Measurements from ENCODE around the gene KDM7A.
A peak's percentile ranks its signal among the peaks of the same experiment; 100 is the strongest.

The KDM7A gene

DNA sequence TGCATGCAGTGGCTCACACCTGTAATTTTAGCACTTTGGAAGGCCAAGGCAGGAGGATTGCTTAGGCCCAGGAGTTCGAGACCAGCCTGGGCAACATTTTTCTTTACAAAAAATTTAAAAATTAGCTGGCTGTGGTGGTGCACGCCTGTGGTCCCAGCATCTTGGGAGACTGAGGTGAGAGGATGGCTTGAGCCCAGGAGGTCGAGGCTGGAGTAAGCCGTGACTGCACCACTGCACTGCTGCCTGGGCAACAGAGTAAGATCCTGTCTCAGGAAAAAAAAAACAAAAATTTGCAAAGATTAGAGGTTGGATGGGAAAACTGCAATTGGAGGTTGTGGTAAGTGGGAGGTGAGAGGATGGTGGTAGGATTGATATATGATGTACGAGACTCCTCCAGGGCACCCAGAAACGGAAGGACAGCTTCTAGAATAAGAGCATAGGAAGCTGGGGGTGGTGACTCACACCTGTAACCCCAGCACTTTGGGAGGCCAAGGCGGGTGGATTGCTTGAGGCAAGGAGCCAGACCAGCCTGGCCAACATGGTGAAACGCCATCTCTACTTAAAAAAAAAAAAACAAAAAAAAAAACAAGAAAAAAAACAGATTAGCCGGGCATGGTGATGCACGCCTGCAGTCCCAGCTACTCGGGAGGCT is 94.9 kb downstream of the KDM7A start:
- no peak for DNase-seq

DNA sequence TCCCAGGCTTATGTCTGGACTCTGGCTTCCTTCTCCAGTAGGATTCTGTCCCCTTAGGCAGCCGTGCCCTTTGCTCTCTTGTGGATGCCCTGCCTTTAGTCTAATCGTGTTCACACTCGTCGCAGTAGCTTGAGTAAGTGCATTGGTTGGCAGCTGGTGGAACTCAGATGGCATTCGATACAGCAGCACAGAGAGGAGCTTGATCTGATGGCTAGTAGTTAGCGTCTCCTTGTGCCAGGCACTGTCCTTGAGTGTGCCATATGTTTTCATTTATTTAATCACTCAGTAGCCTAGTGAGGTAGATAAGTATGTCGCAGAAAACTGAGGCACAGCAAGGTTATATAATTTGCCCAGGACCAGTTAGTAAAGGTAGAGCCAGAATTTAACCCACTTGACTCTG is 95.9 kb downstream of the KDM7A start:
- DNase-seq = no peak

DNA sequence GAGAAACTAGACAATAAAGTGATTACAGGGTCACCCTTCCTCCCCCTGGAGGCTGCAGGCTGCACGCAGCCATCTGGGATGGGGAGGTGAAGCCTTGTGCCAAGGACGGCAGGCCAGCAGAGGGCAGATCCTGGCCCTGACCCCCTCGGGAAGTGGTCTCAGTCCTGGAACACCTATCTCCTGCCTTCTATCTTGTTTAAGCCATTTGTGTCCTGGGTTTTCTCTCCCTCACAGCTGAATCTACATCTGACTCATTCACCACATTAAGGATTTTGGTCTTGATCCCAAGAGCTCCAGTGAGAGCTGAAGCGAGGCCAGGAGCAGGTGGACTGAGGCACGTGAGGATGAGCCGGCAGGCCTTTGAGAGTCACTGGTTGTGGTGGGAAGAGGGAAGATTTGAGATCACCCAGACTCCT is 97.7 kb downstream of the KDM7A start:
- no peak for DNase-seq

GRCh38 chr7:140078392-140078791 is 98.4 kb downstream of the KDM7A start:
- no peak for DNase-seq

- DNase-seq = no peak
Measured at GRCh38 chr7:140074780-140075179, 102.0 kb downstream of the KDM7A start.

GRCh38 chr7:140070546-140070945 is 106.2 kb downstream of the KDM7A start:
- no peak for DNase-seq

DNA sequence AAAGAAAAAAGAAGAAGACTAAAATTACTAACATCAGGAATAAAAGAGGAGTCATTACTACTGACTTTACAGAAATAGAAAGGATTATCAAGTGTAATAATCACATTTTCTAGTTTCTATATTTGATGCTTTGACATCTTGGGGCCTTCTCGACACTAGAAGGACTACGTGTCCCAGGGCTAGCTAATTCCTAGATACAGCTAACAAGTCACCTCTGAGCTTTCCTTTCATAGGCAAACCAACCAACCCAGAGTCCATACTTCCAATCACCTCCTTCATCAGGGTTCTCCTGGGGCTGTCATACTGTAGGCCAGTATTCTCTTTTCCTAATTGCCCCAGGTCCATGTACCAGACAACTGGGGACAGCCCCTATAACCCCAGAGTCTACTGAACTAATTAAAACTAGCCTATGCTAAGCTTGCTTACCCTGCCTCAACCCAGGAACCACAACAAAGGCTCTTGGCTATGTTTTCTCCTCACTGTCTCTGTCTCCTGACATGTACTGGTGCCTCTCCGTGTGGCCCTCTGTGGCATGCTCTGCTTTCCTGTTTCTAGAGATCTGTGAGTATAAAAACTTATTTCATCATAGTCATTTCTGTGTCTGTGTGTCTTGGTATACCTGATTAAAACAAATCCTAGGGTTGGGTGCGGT is 107.4 kb downstream of the KDM7A start:
- no peak for DNase-seq

GRCh38 chr7:140068033-140068432 is 108.8 kb downstream of the KDM7A start:
- no peak for DNase-seq

- DNase-seq = no peak
Measured at GRCh38 chr7:140067052-140067451, 109.7 kb downstream of the KDM7A start.

- DNase-seq = peak; percentile 83 to 87
Measured at GRCh38 chr7:140062528-140063299, 114.1 kb downstream of the KDM7A start, which contains the start of gene PARP12. Gene PARP12, minus strand, starts transcription at chr7:140062951. Its CDS starts 104 bp downstream, at chr7:140062847.

DNA sequence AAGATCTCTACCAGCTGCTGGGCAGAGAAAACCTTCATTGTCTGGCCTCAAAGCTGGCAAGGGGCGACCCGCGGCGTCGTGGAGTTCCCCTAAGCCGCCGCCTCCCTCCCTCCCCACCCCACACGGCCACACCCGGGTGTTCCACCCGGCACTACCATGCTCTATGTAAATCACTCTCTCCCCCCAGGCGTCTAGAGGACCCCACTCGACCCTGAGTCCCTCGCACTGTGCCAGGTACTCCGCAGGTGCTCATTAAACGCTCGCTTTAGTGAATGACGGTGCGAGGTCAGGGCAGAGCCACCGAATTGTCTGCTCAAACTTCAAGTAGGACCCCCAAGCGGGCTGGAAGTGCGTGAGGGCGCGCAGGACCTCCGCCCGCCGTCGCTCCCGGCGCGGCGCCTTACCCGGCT is 114.7 kb downstream of the KDM7A start:
- peak; percentile 35 to 38 for DNase-seq

DNA sequence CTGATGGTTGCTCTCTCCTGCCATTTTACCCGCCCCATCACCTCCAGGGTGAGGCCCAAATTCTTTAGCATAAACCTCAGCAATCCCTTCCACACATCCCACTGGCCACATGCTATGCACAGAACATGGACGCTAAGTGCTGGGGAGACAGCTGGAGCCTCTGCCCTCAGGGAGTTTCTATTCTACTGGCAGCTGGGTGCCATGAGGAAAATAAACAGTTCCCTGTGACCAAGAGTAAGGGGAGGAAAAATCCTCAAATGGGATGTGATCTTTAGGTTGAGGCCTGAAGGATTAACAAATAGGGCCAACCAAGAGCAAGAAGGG is 115.2 kb downstream of the KDM7A start:
- no peak for DNase-seq

DNA sequence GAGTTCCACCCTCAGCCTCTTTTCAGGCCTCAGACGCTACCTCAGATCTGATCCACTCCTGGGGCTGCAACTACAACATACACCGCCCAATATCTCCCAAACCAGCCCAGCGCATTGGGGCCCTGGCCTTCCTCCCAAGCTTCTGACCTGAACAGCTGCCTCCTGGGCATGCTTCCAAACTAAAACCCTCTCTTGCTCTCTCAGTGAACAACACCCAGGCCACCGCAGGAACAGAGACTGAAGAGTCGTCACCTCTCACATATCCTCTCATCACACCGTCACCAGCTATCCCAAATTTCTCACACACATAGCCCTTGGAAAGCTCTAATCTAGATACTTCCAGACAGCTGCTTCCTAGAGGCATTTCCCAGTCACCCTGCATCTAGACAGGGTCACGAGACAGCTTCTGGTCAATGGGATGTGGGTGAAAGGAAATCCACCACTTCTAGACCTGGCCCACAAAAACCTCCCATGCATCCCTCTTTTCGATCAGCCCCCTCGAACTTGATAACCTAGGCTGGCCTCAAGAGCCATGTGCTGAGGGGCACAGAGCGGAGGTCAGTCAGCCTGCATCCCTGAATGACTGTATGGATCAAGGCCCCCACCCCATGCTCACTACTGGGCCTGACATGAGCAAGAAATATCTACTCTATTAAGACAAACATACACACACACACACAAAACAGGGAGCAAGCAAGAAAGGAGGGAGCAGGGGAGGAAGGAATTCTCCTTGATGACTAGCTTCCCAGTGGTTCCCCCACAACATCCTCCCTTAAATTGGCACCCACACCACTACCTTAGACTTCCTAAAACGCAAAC is 115.8 kb downstream of the KDM7A start:
- DNase-seq = no peak

DNA sequence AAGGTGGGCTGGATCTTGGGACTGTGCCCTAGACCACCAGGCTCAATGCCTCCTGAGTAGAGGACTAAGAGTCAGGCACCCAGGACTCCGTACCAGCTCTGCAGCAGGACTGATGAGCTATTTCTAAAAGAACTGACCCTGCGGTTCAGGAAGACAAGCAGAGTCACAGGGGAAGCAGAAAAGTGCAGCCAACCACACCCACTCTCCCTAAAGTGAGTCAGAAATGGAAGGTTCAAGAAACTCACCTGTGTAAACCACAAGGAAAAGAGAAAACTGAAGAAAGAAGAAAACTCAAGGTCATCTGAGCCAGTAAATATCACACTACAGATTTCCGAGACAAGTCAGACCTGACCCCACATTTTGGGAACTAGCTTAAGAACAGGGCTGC is 116.5 kb downstream of the KDM7A start:
- DNase-seq = no peak

DNA sequence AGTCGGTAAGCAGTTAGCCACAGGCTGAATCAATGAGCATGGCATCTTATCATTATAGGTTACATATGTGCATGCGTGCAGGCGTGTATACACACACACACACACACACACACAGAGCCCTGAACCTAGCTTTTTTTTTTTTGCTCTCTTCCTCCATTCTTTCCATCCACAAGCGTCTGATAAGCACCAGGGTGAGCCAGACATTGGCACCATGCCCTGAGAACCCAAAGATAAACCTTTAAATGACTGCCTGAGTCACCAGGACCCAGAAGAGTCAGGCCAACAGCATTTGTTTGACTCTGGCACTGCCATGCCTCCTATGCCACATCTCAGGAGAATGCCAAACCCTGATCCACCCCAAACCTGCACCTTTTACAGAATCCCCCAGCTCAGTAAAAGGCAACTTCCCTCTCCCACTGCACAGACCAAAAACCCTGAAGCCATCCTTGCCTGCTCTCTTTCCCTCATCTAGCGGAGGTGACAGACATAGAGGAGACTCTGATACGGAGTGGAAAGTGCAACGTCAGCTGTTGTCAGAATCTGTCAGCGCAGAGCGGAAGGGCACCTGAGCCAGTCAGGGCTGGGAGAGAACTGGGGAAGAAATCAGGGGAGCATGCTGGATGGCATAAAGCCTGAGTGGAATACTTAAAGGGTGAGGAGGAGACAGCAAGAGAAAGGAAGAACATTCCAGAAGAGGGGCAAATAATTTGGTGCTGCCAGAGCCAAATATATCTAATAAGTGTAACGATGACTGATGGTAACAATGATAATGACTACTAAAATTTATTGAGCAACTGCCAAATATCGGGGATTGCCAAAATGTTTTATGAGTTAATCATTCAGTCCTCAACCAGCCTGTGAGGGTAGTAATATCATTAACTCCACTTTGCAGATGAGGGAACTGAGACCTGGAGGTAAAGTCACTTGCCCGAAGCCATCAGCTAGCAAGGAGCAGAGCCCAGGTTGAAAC is 117.2 kb downstream of the KDM7A start:
- peak; percentile 47 to 63 for DNase-seq

DNA sequence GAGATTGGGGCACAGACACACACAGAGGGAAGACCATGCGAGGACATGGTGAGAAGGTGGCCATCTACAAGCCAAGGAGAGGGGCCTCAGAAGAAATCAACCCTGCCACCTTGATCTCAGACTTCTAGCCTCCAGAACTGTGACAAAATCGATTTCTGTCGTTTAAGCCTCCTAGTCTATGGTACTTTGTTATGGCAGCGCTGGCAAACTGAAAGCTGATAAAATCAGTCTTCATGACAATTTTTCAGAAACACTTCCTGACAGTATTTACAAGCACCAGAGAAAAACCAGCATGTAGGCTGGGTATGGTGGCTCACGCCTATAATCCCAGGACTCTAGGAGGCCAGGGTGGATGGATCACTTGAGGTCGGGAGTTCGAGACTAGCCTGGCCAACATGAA is 118.3 kb downstream of the KDM7A start:
- DNase-seq = no peak

DNA sequence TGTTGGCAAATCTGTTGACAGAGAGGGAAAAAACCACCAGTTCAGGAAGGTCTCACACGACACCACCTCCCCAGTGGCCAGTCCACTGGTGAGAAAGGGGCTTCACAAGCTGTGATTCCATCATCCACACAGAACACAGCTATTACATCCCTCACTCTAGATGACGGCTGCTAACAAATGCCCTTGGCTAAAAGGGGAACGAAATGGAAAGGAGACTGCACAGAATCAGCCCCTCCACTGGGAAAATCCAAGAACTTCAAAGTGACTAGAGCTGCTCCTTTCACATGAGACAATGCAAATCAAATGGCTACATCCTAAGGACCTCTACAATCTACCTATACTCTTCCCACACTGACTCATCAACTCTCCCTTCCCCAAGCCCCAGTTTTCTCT is 119.6 kb downstream of the KDM7A start:
- DNase-seq = no peak

- DNase-seq = no peak
Measured at GRCh38 chr7:140056431-140057142, 120.2 kb downstream of the KDM7A start.

GRCh38 chr7:140055833-140056232 is 121.0 kb downstream of the KDM7A start:
- DNase-seq = no peak

DNA sequence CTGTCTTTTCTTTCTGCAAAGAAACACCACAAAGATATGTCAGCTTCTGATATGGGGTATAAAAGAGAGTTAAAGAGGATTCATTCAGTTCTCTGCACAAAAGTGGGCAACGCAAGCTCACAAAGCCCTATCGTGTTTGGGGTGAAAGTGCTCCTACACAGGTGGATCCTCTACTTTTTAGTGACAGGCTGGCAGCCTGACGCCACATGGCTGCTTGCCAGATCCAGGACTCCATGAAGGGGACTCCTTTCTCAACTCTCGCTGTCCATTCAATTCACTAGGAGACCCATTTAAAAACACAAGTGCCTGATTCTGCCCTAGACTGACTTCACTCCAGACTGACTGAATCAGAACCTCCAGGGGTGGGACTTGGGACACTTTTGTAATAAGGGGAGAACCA is 122.0 kb downstream of the KDM7A start:
- no peak for DNase-seq

DNA sequence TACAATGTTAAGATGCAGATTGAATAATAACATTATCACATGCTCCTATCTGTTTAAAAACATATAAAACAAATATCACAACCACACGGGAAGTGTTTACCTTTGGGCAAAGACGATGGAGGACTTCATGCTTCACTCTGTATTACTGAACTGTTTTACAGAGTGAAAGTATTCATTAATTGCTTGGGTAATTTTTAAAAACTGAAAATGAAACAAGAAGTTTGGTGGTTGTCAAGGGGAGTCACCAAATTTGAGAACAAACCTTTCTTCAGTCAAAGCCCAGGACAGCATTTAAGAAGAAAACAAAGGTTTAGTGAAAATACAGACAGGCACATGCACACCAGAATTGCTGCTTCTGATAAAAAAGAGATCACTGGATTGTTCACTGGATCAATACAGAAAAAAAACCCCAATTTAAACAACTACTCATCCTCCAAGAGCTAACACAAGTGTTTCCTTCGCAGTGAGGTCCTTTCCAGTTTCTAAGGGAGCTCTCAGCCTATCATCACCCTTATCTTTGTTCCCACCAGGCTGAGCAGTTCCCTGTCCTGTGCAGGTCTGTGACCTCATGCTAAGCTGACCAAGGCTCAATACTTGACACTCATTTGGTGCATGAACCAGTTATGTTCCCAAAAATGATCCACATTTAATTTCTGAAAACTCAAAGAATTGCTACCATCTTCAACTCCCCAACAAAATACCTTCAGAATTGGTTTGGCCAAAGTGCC is 122.8 kb downstream of the KDM7A start:
- DNase-seq = no peak
